ENCODE measurements around the gene IQCH. TPM values are rescaled to one million over a fixed set of nuclear protein-coding genes. Genes with fewer than 3 reads are reported as not detected.

The IQCH gene
- polyA plus RNA-seq, 1 donor (not counting 4 experiments of a cell fraction or from before 2014, with no cell fraction given): 2.6 TPM

DNA sequence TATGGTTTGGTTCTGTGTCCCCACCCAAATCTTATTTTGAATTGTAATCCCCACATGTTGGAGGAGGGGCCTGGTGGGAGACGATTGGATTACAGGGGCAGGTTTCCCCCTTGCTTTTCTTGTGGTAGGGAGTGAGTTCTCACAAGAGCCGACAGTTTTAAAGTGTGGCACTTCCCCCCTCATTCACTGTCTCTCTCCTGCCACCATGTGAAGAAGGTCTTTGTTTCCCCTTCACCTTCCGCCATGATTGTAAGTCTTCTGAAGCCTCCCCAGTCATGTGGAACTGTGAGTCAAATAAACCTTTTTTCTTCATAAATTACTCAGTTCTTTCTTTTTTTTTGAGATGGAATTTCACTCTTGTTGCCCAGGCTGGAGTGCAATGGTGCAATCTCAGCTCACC lies 124.9 kb downstream of the IQCH start:
- no peaks in the 10 kb centered on the region for H3K4me1 ChIP-seq (ENCODE audit: control insufficient read depth, extremely low read depth, insufficient read depth, low read length)
- H3K9me1 ChIP-seq (ENCODE audit: control insufficient read depth, extremely low read depth, insufficient read depth, low read length): no peaks in the 10 kb centered on the region
- TF ChIP-seq, protein P1, sequence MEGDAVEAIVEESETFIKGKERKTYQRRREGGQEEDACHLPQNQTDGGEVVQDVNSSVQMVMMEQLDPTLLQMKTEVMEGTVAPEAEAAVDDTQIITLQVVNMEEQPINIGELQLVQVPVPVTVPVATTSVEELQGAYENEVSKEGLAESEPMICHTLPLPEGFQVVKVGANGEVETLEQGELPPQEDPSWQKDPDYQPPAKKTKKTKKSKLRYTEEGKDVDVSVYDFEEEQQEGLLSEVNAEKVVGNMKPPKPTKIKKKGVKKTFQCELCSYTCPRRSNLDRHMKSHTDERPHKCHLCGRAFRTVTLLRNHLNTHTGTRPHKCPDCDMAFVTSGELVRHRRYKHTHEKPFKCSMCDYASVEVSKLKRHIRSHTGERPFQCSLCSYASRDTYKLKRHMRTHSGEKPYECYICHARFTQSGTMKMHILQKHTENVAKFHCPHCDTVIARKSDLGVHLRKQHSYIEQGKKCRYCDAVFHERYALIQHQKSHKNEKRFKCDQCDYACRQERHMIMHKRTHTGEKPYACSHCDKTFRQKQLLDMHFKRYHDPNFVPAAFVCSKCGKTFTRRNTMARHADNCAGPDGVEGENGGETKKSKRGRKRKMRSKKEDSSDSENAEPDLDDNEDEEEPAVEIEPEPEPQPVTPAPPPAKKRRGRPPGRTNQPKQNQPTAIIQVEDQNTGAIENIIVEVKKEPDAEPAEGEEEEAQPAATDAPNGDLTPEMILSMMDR (optimal IDR thresholded peaks at IDR 0.05 in 1 of 3, IDR thresholded peaks at IDR 0.05 in 1 of 3, conservative IDR thresholded peaks at IDR 0.05 in 1 of 3; ENCODE audit: extremely low read depth in 1 of 3, insufficient read depth in 2 of 3, low read length in 3 of 3): no peak
- no peak for TF ChIP-seq EZH2 (IDR thresholded peaks at IDR 0.05; ENCODE audit: low read length)
- no peak overlapping the region for H3K9ac ChIP-seq (ENCODE audit: control insufficient read depth, extremely low read depth, insufficient read depth, low read length)
- no peaks in the 10 kb centered on the region for H3K27me3 ChIP-seq (ENCODE audit: control insufficient read depth, extremely low read depth, insufficient read depth, low read length)
- dilution Hi-C loops (cut with MboI; ENCODE audit: extremely low pct_ligation_motif_present, low sequenced_read_pairs): no loop called here
- no peak overlapping the region for H3K4me2 ChIP-seq (ENCODE audit: control insufficient read depth, extremely low read depth, insufficient read depth, low read depth, low read length)
- H3K27ac ChIP-seq (ENCODE audit: control insufficient read depth, insufficient read depth, low read length): no peak overlapping the region
- H2AFZ ChIP-seq (ENCODE audit: control insufficient read depth, low read length): no peak overlapping the region
- H4K20me1 ChIP-seq (ENCODE audit: control insufficient read depth, extremely low read depth, insufficient read depth, low read length): no peaks in the 10 kb centered on the region
- no peak overlapping the region for H3K4me3 ChIP-seq (ENCODE audit: control insufficient read depth in 2 of 3, extremely low read depth in 1 of 3, insufficient read depth in 2 of 3, low read depth in 1 of 3, low read length in 3 of 3)
- DNase-seq (ENCODE audit: low read depth, low spot score) (no peak), FAIRE-seq (no peak)
- H3K36me3 ChIP-seq (ENCODE audit: control insufficient read depth in 2 of 2, extremely low read depth in 1 of 2, insufficient read depth in 2 of 2, low read length in 2 of 2): no peaks in the 10 kb centered on the region
- no peaks in the 10 kb centered on the region for H3K9me3 ChIP-seq (ENCODE audit: control insufficient read depth, low read depth, low read length)
- no peaks in the 10 kb centered on the region for H3K79me2 ChIP-seq (ENCODE audit: control insufficient read depth, insufficient read depth, low read length)

DNA sequence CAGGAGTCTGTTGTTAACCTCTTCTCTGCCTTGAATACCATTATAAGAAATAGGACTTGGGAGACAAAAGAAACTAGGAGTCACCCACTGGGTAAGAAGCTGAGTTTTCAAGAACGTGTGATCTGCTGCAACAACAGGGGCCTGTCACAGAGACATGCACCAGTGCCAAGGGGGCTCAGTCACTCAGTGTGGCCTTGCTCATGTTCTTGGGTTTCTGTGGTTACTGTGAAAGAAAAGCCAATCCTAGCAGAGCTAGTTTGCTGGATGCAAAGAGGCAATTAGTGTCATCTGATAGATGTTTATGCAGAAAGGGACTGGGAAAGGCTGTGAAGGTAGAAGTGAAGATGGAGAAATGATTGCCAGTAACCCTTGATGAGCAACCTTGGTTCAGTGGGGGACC lies 126.3 kb downstream of the IQCH start:
- no peak for FAIRE-seq

More for the DNA sequence above, 126.3 kb downstream of the IQCH start:
- no peak overlapping the region for H3K27ac ChIP-seq (ENCODE audit: control insufficient read depth, insufficient read depth, low read length)
- no peak overlapping the region for H3K9ac ChIP-seq (ENCODE audit: control insufficient read depth, extremely low read depth, insufficient read depth, low read length)
- H3K4me2 ChIP-seq (ENCODE audit: control insufficient read depth, extremely low read depth, insufficient read depth, low read depth, low read length): no peak overlapping the region
- TF ChIP-seq, protein P1 (optimal IDR thresholded peaks at IDR 0.05 in 1 of 3, IDR thresholded peaks at IDR 0.05 in 1 of 3, conservative IDR thresholded peaks at IDR 0.05 in 1 of 3; ENCODE audit: extremely low read depth in 1 of 3, insufficient read depth in 2 of 3, low read length in 3 of 3): no peak
- no peak for TF ChIP-seq EZH2 (IDR thresholded peaks at IDR 0.05; ENCODE audit: low read length)
- no peaks in the 10 kb centered on the region for H3K27me3 ChIP-seq (ENCODE audit: control insufficient read depth, extremely low read depth, insufficient read depth, low read length)
- no peaks in the 10 kb centered on the region for H3K4me1 ChIP-seq (ENCODE audit: control insufficient read depth, extremely low read depth, insufficient read depth, low read length)
- dilution Hi-C loops (cut with MboI; ENCODE audit: extremely low pct_ligation_motif_present, low sequenced_read_pairs): no loop called here
- no peaks in the 10 kb centered on the region for H4K20me1 ChIP-seq (ENCODE audit: control insufficient read depth, extremely low read depth, insufficient read depth, low read length)
- DNase-seq (ENCODE audit: low read depth, low spot score): no peak
- no peaks in the 10 kb centered on the region for H3K9me3 ChIP-seq (ENCODE audit: control insufficient read depth, low read depth, low read length)
- H2AFZ ChIP-seq (ENCODE audit: control insufficient read depth, low read length): no peak overlapping the region
- no peak overlapping the region for H3K4me3 ChIP-seq (ENCODE audit: control insufficient read depth in 2 of 3, extremely low read depth in 1 of 3, insufficient read depth in 2 of 3, low read depth in 1 of 3, low read length in 3 of 3)
- no peaks in the 10 kb centered on the region for H3K79me2 ChIP-seq (ENCODE audit: control insufficient read depth, insufficient read depth, low read length)
- no peaks in the 10 kb centered on the region for H3K36me3 ChIP-seq (ENCODE audit: control insufficient read depth in 2 of 2, extremely low read depth in 1 of 2, insufficient read depth in 2 of 2, low read length in 2 of 2)
- no peaks in the 10 kb centered on the region for H3K9me1 ChIP-seq (ENCODE audit: control insufficient read depth, extremely low read depth, insufficient read depth, low read length)
